Fibroblast of pulmonary artery (primary cell): ENCODE measurements around the gene FOXE3.
A peak's percentile ranks its signal among the peaks of the same experiment; 100 is the strongest.

Experiments used
- DNase-seq: peaks from one replicate; pipeline ENCODE4 v3.0.0-alpha.2; 2010; ENCODE audit warnings: low read depth
- H3K4me3 ChIP-seq: replicated peaks from 2 replicates; pipeline ENCODE4 v1.5.1; 2011; ENCODE audit warnings: low read depth, mild to moderate bottlenecking, control low read depth, low read length, moderate library complexity
- TF ChIP-seq, protein P1 (sequence below): IDR thresholded peaks from 2 replicates; pipeline ENCODE4 v1.5.1; 2011; ENCODE audit warnings: mild to moderate bottlenecking, control low read depth, low read length, inconsistent platforms; ENCODE audit errors: missing control alignments

Gene FOXE3

GRCh38 chr1:47434051-47434842, 18.2 kb downstream of the FOXE3 start:
- peak overlapping the region; percentile 30 for H3K4me3 ChIP-seq
- peak; percentile 69 for DNase-seq
- TF ChIP-seq, protein P1, sequence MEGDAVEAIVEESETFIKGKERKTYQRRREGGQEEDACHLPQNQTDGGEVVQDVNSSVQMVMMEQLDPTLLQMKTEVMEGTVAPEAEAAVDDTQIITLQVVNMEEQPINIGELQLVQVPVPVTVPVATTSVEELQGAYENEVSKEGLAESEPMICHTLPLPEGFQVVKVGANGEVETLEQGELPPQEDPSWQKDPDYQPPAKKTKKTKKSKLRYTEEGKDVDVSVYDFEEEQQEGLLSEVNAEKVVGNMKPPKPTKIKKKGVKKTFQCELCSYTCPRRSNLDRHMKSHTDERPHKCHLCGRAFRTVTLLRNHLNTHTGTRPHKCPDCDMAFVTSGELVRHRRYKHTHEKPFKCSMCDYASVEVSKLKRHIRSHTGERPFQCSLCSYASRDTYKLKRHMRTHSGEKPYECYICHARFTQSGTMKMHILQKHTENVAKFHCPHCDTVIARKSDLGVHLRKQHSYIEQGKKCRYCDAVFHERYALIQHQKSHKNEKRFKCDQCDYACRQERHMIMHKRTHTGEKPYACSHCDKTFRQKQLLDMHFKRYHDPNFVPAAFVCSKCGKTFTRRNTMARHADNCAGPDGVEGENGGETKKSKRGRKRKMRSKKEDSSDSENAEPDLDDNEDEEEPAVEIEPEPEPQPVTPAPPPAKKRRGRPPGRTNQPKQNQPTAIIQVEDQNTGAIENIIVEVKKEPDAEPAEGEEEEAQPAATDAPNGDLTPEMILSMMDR: no peak

GRCh38 chr1:47435506-47436303, 19.6 kb downstream of the FOXE3 start:
- no peak overlapping the region for H3K4me3 ChIP-seq
- no peak for DNase-seq
- TF ChIP-seq, protein P1: no peak

GRCh38 chr1:47436304-47436978, 20.4 kb downstream of the FOXE3 start:
- H3K4me3 ChIP-seq: peak overlapping the region; percentile 69
- peak; percentile 77 for DNase-seq
- TF ChIP-seq, protein P1: no peak

DNA sequence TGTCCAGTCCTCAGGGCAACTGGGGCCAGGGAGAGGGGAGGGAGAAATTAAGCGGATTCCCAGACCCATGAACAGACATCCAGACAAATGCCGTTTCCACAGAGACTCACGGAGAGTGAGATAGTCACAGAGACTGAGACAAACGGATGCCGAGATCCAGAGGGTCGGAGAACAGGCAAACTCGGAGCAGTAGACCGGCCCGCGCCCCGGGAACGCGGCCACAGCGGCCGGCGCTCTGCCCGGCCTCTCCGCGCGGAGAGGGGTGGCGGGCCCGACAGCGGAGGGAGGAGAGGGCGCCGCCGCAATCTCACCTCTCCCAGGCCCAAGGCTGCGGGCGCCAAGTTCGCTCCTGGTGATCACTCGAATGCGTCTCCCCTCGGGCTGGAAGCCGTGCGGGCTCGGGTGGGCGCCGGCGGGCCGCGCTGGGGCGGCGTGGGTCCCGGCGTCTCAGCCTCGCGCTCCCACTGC, 20.9 kb downstream of the FOXE3 start:
- TF ChIP-seq, protein P1: no peak
- peak; percentile 48 for DNase-seq
- H3K4me3 ChIP-seq: peak overlapping the region; percentile 69

DNA sequence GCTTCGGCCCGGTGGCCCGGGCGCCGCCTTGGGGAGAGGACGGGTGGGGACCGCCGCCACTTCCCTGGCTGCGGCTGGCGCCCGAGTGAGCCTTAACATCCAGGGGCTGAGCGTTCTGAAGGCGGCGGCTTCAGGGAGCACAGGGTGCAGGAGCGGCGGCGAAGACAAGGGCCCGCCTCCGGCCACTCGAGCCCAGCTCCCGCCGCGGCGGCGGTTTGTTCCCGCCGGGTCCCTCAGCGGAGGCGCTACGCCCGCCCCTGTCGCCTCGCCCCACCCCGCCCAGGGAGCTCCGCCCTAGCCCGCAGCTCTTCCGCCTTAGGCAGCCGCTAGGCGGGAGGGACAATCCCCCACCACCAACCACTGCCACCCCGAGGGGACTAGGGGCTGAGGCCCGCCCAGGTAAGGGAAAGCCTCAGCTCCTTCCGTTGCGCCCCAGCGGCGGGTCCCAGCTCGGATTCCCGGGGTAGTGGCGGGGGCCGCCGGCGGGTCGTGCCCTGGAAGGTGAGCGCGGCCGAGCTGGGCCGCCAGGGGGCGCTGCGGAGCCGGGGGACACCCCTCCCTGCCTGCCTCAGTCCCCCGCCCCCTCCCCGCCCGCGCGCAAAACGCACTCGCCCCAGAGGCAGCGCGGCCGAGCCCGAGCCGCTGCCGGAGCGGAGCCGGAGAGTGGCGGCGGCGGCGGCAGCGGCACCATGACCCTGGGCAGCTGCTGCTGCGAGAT, 21.5 kb downstream of the FOXE3 start, which contains the start of gene FOXD2:
FOXD2 (plus strand) TSS at position 598 of the 718 bp plus-strand sequence; CDS start at position 690, 92 bp downstream.
- peak within 1 kb of the TSS; percentile 69 for H3K4me3 ChIP-seq
- TF ChIP-seq, protein P1: peak; percentile 40
- DNase-seq: peak; percentile 74
